SIG-M5 treated with dmso at 0.1 percent for 504 hours (cell line): ENCODE data around the gene ATF7IP.
"Not testable (repeated sequence)": the region's sequence is repeated elsewhere in the genome, so short reads cannot be mapped to it uniquely, and the experiment has no call there.

Source experiments
- DNase-seq: peaks from one replicate; lab custom pipeline; 2025; ENCODE audit not compliant: unreplicated experiment; lab: John Stamatoyannopoulos, UW

The ATF7IP gene

DNA sequence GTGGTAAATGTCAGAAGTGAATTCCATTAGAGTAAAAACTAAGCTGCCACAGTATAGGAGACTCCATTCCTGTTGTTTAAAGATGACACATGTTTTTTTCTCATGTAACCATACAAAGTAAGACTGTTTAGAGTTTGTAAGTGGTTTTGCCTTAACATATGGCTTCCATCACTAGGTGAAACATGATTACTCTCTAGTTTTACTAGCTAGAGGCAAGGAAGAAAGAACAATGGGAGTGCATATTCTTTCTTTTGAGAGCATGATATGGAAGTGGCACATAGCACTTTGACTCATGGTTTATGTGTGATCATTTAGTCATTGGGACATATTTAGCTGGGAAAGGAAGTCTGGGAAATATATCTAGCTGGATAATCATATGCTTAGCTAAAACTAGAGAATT, 7.7 kb downstream of the ATF7IP start:
- no peak for DNase-seq

DNA sequence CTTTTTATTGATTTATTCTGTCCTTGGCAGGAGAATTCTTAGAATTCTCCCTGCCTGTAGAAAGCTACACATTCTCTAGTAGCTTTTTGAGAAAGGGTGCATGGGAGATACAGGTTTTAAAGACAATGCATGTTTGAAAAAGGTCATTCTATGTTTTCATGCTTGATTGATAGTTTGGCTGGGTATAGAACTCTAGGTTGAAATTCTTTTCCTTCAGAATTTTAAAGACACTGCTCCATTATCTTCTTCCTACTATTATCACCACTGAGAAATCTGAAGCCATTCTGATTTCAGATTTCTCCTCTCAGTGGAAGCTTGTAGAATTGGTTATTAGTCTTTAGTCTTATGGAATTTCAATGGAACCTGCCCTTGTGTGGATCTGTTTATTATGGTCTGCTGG, 14.0 kb downstream of the ATF7IP start:
- no peak for DNase-seq

DNA sequence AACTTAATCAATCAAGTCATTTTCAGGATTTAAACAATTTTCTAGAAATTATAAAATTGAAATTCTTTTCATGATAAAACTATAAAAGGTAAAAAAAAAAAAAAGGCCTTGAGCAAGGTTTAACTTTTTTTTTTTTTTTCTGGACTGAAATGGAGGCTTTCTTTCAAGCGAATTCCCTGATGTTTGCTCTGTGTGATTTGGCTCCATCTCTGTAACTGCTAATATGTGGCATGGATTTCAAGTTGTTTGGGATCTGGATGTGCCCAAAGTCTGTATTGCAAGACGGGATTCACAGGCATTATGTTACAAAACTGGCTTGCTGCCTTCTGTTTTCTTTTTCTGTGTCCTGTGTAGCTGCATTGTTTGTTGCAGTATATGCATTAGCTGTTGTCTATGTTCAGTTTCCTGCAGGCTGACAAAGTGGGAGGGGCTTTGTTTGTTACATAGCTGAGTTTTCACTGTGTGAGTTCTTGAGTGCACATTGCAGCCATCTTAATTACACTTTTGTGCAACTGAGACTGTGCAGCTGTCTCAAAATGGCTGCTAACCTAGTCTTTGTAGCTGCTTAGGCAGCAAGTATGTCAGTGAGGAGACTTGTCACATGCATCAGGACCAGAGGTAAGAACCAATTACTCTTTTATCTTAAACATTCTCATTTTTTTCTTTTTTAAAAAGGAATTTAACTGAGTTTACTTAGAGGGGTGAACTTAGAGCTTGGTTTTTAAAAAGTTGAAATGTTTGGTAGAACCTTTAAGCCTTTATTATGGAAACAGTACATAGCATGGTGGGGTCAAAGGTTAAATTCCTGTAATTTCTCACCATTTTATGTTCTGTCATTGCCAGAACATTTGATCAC, 19.5 kb downstream of the ATF7IP start:
- peak; percentile 46 for DNase-seq

DNA sequence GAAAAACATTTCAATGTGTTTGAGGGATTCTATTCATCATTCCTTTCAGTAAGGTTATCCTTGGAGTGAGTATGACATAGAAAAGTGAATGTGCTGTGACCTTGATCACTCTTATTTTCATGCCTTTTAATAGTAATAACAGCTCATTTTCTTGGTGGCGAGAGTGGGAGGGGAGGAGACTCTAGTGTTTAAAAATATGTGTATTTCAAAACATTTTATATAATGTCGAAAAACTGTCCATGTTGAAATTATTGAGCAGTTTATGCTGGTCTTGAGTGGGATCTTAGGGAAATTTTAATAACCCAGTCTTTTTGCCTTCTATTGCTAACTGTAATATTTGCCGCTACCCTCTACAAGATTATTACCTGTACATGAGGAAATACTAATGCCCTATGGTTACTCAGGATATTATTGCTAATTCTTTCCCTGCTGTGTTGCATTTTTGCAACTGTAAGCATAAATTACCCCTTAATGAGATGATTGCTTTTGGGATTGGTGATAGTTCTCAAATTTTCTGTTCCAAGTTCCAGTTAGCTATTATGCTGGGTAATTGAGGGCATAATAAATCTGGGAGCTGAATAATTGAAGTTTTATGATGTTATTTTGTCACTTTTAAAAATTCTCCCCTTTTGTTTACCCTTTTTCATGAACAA, 21.9 kb downstream of the ATF7IP start:
- no peak for DNase-seq

DNA sequence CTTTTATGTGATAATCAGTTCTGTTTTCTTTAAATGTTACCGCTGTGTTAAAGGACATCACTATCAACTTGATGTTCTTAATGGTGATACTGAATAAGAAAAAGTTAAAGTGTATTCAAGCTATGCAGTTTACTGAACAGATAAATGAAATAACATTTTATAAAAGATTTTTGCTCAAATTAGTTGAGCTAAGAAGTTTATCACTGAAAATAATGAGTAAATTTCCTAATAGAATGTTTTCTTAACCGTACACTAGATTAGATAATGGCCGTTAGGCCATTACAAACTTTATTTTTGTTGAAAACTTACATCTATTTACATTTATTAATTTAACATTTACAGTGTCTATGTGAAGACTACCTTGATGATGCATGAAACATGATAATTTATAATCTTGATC, 25.0 kb downstream of the ATF7IP start:
- DNase-seq: no peak

DNA sequence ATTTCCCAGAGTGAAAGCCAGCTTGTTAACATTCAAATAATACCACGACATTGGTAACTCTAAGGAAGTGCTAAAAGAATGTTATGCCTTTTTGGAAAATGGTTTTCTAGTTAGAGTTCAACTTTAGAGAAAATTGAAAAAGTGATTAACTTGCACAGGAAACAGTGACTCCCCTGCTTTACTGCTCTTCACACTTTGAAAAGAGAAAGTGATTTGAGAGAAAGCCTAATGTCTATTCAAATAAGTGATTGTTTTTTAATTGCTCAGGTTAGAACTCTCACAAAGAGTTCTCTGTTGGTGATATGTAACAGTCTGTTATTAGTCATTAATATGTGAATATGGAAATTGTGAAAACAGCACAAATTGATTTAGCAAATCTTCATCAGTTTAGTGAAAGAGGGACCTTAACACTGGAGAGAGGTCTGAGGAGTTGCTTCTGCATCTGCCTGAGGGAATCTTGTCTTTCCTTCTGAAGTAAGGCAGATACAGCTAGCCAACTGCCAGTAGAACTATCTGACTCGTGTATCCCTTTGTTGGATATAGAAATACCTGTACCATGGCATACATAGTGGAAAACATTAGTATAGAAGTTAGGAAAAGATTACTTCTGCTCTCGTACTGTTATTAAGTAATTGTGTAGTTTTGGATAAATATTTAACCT, 25.5 kb downstream of the ATF7IP start:
- no peak for DNase-seq

DNA sequence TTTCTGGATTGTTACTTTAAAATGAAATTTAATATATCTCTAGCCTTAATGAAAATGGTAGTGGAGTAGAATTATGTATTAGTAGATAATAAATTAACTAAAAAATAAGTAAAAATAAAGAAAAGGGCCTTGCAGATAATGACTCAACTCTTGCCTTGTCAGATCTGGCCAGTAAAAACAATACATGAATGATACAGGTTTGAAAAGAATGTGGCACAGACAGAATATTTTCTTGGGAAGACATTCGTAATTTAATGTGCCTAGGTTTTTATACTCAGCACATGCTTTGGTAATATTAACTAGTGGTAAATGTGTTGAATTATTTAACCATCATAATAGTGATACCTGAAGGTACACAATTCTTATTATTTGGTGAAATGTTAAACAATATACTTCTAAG, 28.3 kb downstream of the ATF7IP start:
- no peak for DNase-seq

DNA sequence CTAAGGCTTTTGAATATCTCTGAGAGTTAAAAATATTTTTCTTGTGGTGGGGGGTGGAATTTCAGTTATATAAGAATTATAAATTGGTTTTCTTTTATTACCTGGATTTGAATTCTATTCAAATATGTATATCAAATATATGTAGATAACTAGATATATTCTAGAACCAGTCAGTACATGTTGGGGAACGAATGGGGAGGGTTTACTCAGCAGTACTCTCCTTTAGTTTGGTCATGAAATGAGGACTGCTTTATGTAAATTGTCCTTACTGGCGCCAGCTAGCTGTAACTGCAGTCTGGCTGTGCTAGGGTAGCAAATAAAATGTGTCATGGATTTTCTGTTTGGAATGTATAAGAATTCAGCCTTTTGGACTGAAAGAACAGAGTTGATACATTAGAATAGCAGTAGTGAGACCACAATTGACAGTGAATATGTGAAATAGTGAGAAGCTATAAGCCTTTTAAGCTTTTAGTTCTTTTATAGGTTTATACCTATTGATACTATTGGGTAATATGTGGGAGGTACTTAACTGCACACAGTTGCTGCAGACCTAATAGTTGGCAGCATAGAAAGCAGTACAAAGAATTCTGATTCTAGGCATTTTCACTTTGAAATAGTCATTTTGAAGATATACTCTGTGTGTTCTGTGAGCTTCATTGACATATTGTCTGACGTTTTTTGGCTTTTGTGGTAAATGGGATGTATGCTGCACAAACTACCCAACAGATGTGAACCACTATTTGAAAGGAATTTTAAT, 29.0 kb downstream of the ATF7IP start:
- DNase-seq: peak; percentile 30

DNA sequence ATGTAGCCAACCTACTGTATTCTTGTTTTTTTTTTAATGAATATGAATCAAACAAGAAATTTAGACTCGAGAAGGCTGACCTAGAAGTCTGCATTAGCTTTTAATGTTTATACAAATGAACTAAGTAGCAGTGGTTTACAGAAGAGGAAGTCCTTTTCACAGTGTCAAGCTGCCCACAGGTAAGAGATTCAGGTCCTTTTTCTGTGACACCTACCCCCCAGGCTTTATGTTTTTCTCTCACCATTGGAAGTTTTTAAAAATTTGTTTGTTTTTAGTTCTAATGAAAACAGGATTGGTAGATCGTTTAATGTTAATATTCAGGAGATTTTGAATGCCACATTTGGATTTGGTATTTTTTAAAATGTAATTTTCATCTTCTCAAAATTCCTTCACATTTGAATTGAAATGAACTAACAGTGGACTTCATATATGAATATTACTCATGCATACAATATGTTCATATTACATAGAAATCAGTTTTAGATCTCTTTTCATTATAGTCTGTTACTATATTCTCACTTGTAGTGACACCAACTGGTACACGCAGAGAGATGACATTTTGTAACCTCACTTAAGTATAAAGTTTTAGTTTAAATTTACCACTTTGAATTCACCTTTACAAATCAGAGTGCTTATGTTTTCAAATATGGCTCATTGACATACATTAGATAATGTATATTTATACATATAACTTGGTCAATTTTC, 29.7 kb downstream of the ATF7IP start:
- DNase-seq: no peak

DNA sequence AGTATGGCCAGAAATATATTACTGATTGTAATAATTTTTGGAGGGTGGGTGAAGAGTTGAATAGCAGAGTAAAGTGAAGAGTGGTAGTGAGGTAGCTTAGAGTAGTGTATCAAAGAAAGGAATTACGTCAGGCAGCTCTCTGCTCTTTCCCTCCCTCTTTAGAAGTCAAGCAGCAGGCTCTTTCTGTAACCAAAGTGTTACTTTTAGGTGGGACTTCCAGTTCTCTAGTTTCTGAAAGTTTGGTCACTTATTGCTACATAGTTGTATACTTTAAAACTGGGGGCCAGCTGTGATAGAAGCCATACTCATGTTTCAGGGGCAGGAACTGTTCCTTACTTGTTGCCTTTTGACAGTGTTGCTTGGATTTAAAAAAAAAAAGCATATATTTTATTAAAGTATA, 30.6 kb downstream of the ATF7IP start:
- DNase-seq: peak; percentile 40

DNA sequence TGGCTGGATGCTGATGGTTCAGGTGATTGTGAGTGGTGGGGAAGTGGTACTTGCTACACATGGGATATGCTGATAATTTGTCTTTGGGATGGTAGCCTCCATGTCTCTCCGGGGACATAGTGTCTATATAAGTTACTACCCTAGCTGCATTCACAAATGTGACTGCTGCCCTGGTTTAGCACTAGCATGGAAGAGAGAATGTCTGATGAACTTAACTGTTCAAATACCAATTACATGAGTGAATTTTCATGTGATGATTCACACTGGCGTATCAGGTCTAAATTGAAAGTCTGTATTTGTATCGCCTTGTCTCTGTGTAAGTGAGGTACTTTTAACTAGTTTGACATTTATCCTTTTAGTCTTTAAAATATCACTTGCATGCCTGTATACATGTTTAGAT, 34.4 kb downstream of the ATF7IP start:
- no peak for DNase-seq

DNA sequence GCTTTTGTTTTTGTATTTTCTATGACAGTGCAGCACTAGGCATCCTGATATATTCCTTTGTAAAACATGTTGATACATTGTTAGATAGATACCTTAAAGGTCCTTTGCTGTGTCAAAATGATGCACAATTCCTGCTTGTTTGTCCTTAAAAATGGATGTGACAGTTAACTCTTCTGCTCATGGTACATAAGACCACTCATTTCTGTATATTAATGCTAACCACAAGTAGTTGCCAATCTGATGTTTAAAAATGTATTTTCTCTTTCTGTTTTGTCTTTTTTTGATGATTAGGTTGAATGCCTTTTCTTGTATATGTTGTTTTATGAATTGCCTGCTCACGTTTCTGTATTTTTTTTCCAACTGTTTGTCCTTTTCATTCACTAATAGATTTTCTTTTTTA, 35.1 kb downstream of the ATF7IP start:
- no peak for DNase-seq

DNA sequence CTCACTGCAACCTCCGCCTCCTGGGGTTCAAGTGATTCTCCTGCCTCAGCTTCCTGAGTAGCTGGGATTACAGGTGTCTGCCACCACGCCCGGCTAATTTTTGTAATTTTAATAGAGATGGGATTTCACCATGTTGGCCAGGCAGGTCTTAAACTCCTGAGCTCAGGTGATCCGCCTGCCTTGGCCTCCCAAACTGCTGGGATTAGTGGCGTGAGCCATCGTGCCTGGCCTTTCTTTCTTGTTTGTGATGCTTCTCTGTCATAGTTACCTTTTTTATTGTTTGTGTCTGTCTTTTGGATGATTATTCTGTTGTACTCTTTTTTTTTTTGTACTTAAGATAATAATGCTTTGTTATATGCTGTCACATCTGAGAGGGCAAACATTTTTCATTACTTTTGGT, 35.8 kb downstream of the ATF7IP start:
- DNase-seq: not testable (repeated sequence)

DNA sequence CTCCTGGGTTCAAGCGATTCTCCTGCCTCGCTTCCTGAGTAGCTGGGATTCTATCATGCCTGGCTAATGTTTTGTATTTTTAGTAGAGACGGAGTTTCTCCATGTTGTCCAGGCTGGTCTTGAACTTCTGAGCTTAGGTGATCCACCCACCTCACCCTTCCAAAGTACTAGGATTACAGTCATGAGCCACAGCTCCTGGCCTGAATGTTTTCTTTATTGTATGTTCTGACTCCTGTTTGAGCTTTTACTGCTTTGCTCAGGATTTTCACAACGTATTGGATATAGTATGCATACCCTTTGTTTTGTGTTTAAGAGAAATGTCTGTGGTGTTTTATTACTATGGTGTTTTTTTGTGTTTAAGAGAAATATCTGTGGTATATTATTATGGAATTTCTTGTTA, 37.2 kb downstream of the ATF7IP start:
- DNase-seq: no peak

DNA sequence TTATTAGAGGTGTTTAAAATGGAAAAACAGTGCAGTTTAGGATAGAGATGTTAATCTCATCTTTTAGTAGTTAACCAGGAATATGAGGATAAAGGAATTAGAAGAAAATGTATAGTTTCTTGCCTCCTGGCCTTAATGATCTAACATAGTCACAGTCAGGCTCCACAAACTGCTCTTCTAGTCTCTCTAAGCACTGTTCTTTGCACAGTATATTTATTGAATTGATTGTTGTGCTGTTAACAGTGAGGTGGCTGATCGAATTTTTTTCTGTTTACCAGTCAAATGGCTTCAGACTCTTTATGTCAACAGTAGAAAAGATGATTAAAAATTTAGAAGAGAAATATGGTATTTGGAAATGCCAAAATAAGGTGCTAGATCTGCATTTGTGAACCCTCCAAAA, 37.8 kb downstream of the ATF7IP start:
- no peak for DNase-seq

DNA sequence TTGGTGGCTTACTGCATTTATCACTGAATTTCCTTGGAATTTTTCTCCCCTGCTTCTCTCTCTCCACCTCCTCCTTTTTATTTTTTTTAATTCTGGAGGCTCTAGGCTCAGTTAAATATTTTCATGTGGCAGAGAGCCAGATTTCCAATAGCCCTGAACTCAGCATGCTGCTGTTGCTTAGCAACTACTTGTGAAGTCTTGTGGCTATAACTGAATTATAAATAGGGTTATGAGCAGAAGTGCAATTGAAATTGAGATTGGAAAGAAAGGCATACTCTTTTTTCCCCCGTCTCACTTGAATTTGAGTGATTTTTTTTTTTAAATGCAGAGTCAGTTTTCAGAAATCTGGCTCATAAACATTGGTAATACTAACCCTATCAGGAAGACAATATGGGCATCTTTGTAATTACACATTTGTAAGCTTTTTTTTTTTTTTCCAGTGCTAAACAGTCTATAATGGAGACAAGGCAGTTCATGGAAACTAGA, 38.3 kb downstream of the ATF7IP start:
- DNase-seq: no peak

DNA sequence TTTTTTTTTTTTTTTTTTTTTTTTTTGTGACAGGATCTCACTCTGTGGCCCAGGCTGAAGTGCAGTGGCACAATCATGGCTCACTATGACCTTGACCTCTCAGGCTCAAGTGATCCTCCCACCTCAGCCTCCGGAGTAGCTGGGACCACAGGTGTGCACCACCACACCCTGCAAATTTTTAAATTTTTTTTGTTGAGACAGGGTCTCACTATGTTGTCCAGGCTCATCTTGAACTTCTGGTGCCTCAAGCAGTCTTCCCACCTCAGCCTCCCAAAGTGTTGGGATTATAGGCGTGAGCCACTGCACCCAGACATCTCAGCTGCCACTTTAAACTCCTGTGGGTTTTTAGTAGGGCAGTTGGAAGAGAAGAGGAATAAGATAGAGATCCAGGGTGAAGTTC, 39.9 kb downstream of the ATF7IP start:
- DNase-seq: not testable (repeated sequence)

DNA sequence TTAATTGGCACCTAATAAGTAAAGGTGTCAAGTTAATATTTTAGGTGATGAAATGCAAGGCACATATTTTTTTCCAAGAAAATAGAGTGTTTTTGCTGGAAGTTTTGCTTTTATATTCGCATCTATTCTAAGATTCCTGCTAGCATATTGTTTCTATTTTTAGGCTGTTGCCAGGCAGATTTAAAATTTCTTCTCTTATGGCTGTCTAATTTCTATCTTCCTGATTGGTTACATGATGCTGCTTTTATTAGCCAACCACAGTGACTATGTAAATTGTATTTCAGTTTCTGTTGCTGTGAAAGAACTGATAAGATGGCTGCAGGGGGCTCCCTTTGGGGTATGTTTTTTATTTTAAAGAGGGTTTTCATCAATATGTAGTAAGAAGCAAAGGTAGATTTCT, 42.7 kb downstream of the ATF7IP start:
- DNase-seq: peak; percentile 21

DNA sequence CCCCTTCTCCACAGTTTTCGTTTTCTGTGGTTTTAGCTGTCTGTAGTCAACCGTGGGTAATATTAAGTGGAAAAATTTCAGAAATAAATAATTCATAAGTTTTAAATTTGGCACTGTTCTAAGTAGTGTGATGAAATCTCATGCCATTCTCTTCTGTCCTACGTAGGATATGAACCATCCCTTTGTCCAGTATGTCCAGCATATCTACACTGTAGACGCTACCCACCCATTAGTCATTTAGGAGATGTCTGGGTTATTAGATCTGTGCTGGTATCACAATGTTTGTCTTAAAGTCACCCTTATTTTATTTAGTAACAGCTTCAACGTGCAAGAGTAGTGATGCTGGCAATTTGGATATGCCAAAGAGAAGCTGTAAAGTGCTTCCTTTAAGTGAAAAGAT, 44.7 kb downstream of the ATF7IP start:
- DNase-seq: no peak

DNA sequence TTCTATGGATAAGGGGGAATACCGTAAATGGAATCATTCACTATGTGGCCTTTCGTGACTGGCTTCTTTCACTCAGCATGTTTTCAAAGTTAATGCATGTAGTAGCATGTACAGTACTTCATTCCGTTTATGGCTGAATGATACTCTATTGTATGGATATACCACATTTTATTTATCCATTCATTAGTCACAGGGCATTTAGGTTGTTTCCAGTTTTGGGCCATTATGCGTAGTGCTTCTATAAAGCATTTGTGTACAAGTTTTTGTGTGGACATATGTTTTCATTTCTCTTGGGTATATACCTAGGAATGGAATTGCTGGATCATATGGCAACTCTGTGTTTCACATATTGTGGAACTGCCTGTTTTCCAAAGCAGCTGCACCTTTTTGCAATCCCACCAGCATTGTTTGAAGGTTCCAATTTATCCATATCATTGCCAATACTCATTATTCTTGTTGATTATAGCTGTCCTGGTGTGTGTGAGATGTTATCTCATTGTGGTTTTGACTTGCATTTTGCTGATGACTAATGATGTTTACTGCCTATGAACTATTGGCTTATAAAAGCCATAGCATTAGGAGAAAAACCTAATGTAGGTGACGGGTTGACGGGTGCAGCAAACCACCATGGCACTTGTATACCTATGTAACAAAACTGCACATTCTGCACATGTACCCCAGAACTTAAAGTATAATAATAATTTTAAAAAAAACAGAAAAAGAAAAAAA, 45.5 kb downstream of the ATF7IP start:
- no peak for DNase-seq
